Testis (tissue), 2 donors: ENCODE data around the gene DBF4B.

Experiments
- POLR2A ChIP-seq: fragments of 450-650 bp; IDR thresholded peaks from one replicate; pipeline ENCODE4 v1.6.1; 2017; ENCODE audit warnings: antibody characterized with exemption, mild to moderate bottlenecking, moderate library complexity
- TF ChIP-seq, protein P1 (sequence below), 3 experiments: fragments of 450-650 bp in 2 of 3; fragments of 200-600 bp in 1 of 3; sonication (generic) in 1 of 3; IDR thresholded peaks; one replicate each; pipeline ENCODE4 v1.5.1; 2016 to 2019; ENCODE audit warnings: antibody characterized with exemption in 3 of 3, mild to moderate bottlenecking in 2 of 3, moderate library complexity in 1 of 3

DNA sequence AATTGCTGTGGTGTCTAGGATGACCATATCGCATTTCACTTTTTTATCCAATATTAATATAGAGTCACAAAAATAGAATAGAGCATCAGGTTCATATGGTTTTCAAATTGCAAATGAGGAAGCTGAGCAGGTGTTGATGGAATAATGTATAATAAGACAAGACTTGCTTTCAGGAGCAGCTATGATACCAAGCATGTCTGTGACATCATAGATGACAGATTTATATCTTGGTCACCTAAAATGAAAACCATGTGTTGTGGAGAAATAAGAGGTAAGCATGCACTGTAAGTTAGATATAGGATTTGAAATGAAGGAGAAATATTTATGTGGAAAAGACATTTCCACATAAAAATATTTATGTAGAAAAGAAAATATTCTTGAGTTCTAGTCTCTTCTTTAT lies 43.6 kb upstream of the DBF4B start:
- no peak for TF ChIP-seq POLR2A
- TF ChIP-seq, protein P1, sequence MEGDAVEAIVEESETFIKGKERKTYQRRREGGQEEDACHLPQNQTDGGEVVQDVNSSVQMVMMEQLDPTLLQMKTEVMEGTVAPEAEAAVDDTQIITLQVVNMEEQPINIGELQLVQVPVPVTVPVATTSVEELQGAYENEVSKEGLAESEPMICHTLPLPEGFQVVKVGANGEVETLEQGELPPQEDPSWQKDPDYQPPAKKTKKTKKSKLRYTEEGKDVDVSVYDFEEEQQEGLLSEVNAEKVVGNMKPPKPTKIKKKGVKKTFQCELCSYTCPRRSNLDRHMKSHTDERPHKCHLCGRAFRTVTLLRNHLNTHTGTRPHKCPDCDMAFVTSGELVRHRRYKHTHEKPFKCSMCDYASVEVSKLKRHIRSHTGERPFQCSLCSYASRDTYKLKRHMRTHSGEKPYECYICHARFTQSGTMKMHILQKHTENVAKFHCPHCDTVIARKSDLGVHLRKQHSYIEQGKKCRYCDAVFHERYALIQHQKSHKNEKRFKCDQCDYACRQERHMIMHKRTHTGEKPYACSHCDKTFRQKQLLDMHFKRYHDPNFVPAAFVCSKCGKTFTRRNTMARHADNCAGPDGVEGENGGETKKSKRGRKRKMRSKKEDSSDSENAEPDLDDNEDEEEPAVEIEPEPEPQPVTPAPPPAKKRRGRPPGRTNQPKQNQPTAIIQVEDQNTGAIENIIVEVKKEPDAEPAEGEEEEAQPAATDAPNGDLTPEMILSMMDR (IDR thresholded peaks at IDR 0.05) = no peak
